HFFc6 (cell line): ENCODE data around the gene RAD23B. TPM values are rescaled to one million over a fixed set of nuclear protein-coding genes. Genes with fewer than 3 reads are reported as not detected.

Source experiments
- DNase-seq: peaks from one replicate; pipeline ENCODE4 v3.0.0-alpha.2; 2018
- H3K27ac Mint-ChIP-seq: 2 replicates; pipeline ENCODE4 v1.8.0; 2020; ENCODE audit warnings: mild to moderate bottlenecking, mixed read lengths
- H3K27me3 Mint-ChIP-seq: 2 replicates; pipeline ENCODE4 v1.8.0; 2021; ENCODE audit warnings: mild to moderate bottlenecking, moderate library complexity, mixed read lengths; ENCODE audit not compliant: insufficient read depth
- H3K36me3 Mint-ChIP-seq: 2 replicates; pipeline ENCODE4 v1.8.0; 2021; ENCODE audit warnings: low read depth, mixed read lengths
- H3K4me1 Mint-ChIP-seq: 2 replicates; pipeline ENCODE4 v1.8.0; 2020; ENCODE audit warnings: low read depth, mixed read lengths
- H3K4me3 Mint-ChIP-seq: 2 replicates; pipeline ENCODE4 v1.8.0; 2020; ENCODE audit warnings: mild to moderate bottlenecking, moderate library complexity, mixed read lengths
- H3K9me3 Mint-ChIP-seq: 2 replicates; pipeline ENCODE4 v1.8.0; 2020; ENCODE audit warnings: mild to moderate bottlenecking, mixed read lengths
- CTCF ChIP-seq: fragments of 200-600 bp; sonication (generic); IDR thresholded peaks from 2 replicates; pipeline ENCODE4 v1.5.0; 2021; ENCODE audit warnings: antibody characterized with exemption, mild to moderate bottlenecking
- total RNA-seq, 6 experiments: library from RNA; stranded (reverse); fragmentation: NEBNext Ultra II Directional; extraction: Animal tissue kit (Norgen Biotek cat#: 25700); gene quantifications; 2 replicates in 1 of 6; 3 replicates in 5 of 6; pipeline ENCODE4 v1.2.3, GENCODE V29; 2021

Gene RAD23B
- total RNA-seq, 6 experiments from 2014 or later, result 196 to 222 (median 204) TPM

DNA sequence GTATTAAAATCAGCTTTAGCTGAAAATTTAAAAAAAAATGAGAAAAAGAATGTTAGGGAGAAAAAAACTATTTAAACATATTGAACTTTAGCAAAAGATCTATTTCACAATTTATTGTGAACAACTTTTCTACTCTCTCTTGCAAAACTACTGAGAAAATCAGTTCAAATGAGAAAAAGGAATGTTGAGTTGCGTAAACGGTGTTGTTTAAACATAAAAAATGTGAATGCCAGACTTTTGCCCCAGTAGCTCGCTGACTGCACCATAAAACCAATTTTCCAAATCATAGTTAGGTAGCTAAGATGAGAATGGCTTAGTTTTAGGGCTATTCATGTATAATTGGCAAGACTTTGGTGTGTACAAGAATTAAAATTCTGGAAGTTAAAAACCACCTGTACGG, 13.4 kb upstream of the RAD23B start:
- Mint-ChIP-seq H3K9me3 (no peaks in the 10 kb centered on the region), H3K36me3 (no peaks in the 10 kb centered on the region)

DNA sequence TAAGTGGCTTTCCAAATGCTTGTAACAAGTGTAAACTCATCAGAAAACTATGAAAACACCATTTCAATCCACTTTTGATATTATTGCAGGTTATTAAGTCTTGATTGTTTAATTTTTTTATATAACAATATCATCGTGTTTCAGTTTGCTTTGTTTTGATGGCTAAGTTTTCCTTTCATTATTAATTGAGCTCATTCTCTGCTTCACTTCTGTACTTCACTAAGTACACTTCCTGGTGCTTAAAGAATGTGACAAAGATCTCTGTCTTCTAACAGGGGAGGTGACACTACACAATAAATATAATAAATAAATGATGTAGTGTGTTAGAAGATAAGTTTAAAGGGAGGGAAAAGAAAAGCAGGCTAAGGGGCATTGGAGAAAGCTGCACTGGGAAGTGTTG, 13.0 kb upstream of the RAD23B start:
- DNase-seq, result no peak
- Mint-ChIP-seq H3K27me3 (no peaks in the 10 kb centered on the region), H3K4me3 (no peak overlapping the region), H3K36me3 (no peaks in the 10 kb centered on the region), H3K27ac (no peak overlapping the region), H3K4me1 (peaks cover 49% of the 10 kb centered on the region), H3K9me3 (no peaks in the 10 kb centered on the region)
- no peak for TF ChIP-seq CTCF

More for the DNA sequence above, 13.4 kb upstream of the RAD23B start:
- Mint-ChIP-seq H3K27ac (no peak overlapping the region), H3K4me3 (no peak overlapping the region), H3K4me1 (peaks cover 45% of the 10 kb centered on the region), H3K27me3 (no peaks in the 10 kb centered on the region)
- TF ChIP-seq CTCF, result no peak
- DNase-seq, result no peak

- H3K9me3 Mint-ChIP-seq, result no peaks in the 10 kb centered on the region
- H3K36me3 Mint-ChIP-seq, result no peaks in the 10 kb centered on the region
- DNase-seq, result no peak
- TF ChIP-seq CTCF, result no peak
- peaks cover 54% of the 10 kb centered on the region for H3K4me1 Mint-ChIP-seq
- H3K27ac Mint-ChIP-seq, result no peak overlapping the region
- H3K4me3 Mint-ChIP-seq, result no peak overlapping the region
- H3K27me3 Mint-ChIP-seq, result no peaks in the 10 kb centered on the region; the same call in 1 of the 2 replicates
Observed at GRCh38 chr9:107270580-107270979, 12.5 kb upstream of the RAD23B start.

DNA sequence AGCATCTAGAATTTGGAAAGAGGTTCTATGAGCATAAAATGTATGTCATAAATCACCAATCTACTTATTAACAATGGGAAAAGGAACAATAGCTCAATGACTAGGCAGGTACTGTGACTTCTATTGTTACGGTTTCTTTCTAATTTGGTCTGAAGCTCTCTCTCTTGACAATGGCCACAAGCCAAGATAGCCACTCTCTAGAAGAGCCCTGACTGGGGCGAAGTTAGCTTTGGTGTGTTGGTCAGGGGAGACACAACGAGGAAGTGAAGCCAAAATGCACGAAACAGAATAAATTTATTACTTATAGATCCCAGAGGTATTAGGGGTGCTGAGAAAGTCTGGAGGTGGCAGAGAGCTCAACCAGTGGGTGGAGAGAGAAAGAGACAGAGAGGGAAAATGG, 9.4 kb upstream of the RAD23B start:
- Mint-ChIP-seq H3K4me3 (no peak overlapping the region; the same call in 1 of the 2 replicates), H3K27me3 (no peaks in the 10 kb centered on the region; the same call in 1 of the 2 replicates), H3K27ac (peak overlapping the region; percentile 68; the same call in 1 of the 2 replicates), H3K36me3 (no peaks in the 10 kb centered on the region), H3K9me3 (no peaks in the 10 kb centered on the region), H3K4me1 (peaks cover 64% of the 10 kb centered on the region)
- no peak for DNase-seq
- no peak for TF ChIP-seq CTCF

- DNase-seq, result no peak
Observed at GRCh38 chr9:107274096-107274495, 9.0 kb upstream of the RAD23B start.

More at GRCh38 chr9:107274096-107274495, 9.0 kb upstream of the RAD23B start:
- no peaks in the 10 kb centered on the region for H3K36me3 Mint-ChIP-seq
- peaks cover 64% of the 10 kb centered on the region for H3K4me1 Mint-ChIP-seq
- no peak overlapping the region; the same call in 1 of the 2 replicates for H3K4me3 Mint-ChIP-seq
- H3K27ac Mint-ChIP-seq, result peak overlapping the region; percentile 68
- peak; percentile 59 for TF ChIP-seq CTCF
- no peaks in the 10 kb centered on the region; the same call in 1 of the 2 replicates for H3K27me3 Mint-ChIP-seq
- no peaks in the 10 kb centered on the region for H3K9me3 Mint-ChIP-seq
